Caco-2 (cell line): ENCODE measurements around the gene LMF1. TPM values are rescaled to one million over a fixed set of nuclear protein-coding genes. Genes with fewer than 3 reads are reported as not detected.
A peak's percentile ranks its signal among the peaks of the same experiment; 100 is the strongest.

Experiments used
- BruUV-seq: library from RNA; stranded (reverse); fragments of 400-500 nt; replicated peaks from 2 replicates; lab custom pipeline; 2021; lab: Mats Ljungman, UMichigan
- CTCF ChIA-PET: fragments of 300-600 bp; sonication (Branson Sonifier 250); formaldehyde crosslinking; loops from one replicate; lab custom pipeline; 2022; ENCODE audit warnings: antibody characterized with exemption; lab: Charles Lee
- POLR2A ChIA-PET: fragments of 300-600 bp; sonication (Branson Sonifier 250); formaldehyde crosslinking; loops from one replicate; lab custom pipeline; 2022; ENCODE audit warnings: antibody characterized with exemption; lab: Charles Lee
- DNase-seq, 2 experiments: peaks; one replicate each; pipeline versions ENCODE4 v3.0.0 to v3.0.0-alpha.2; 2020 to 2022
- H3K27me3 ChIP-seq: replicated peaks from 2 replicates; pipeline ENCODE4 v1.6.0; 2011; ENCODE audit warnings: low read length; ENCODE audit not compliant: control insufficient read depth, insufficient read depth
- H3K36me3 ChIP-seq: 2 replicates; pipeline ENCODE4 v1.5.1; 2011; ENCODE audit warnings: low read length; ENCODE audit not compliant: control insufficient read depth, insufficient read depth
- H3K4me1 ChIP-seq: fragments of 250-450 bp; sonication (Bioruptor Pico); 2 replicates; pipeline ENCODE4 v1.5.1; 2020; ENCODE audit warnings: mild to moderate bottlenecking
- H3K4me3 ChIP-seq: 2 replicates; pipeline ENCODE4 v1.5.1; 2011; ENCODE audit warnings: low read depth, mild to moderate bottlenecking, control low read depth, low read length
- H3K9me3 ChIP-seq: fragments of 250-450 bp; sonication (Bioruptor Pico); 2 replicates; pipeline ENCODE4 v1.5.1; 2020; ENCODE audit warnings: mild to moderate bottlenecking, moderate library complexity
- H3K27ac Mint-ChIP-seq: one replicate; pipeline ENCODE4 v1.8.0; 2022; ENCODE audit warnings: mixed read lengths; ENCODE audit not compliant: unreplicated experiment
- H3K27me3 Mint-ChIP-seq: one replicate; pipeline ENCODE4 v1.8.0; 2022; ENCODE audit warnings: mixed read lengths; ENCODE audit not compliant: insufficient read depth, unreplicated experiment
- H3K36me3 Mint-ChIP-seq: one replicate; pipeline ENCODE4 v1.8.0; 2022; ENCODE audit warnings: mild to moderate bottlenecking, mixed read lengths; ENCODE audit not compliant: insufficient read depth, unreplicated experiment
- H3K4me1 Mint-ChIP-seq: one replicate; pipeline ENCODE4 v1.8.0; 2022; ENCODE audit warnings: low read depth, mixed read lengths; ENCODE audit not compliant: unreplicated experiment
- H3K4me3 Mint-ChIP-seq: one replicate; pipeline ENCODE4 v1.8.0; 2022; ENCODE audit warnings: mild to moderate bottlenecking, moderate library complexity, mixed read lengths; ENCODE audit not compliant: unreplicated experiment
- H3K9me3 Mint-ChIP-seq: one replicate; pipeline ENCODE4 v1.8.0; 2022; ENCODE audit warnings: mixed read lengths; ENCODE audit not compliant: unreplicated experiment
- CTCF ChIP-seq, 2 experiments: fragments of 200-600 bp in 1 of 2; IDR thresholded peaks; 1 replicate in 1 of 2; 2 replicates in 1 of 2; pipeline versions ENCODE4 v1.5.1 to v1.8.0; 2011 to 2022; ENCODE audit warnings: antibody characterized with exemption in 1 of 2, control low read depth in 1 of 2, inconsistent platforms in 1 of 2, low read depth in 1 of 2, low read length in 1 of 2, mild to moderate bottlenecking in 1 of 2, moderate library complexity in 1 of 2; ENCODE audit not compliant: insufficient read depth in 1 of 2, severe bottlenecking in 1 of 2, unreplicated experiment in 1 of 2
- intact Hi-C: fragments of 100-400 bp; cut with micrococcal nuclease; formaldehyde crosslinking; loops from one replicate; pipeline ENCODE4 v1.10.0; 2022; ENCODE audit not compliant: unreplicated experiment
- total RNA-seq: library from RNA; stranded (reverse); gene quantifications from 2 replicates; pipeline ENCODE4 v1.2.3, GENCODE V29; 2022

The LMF1 gene
- total RNA-seq, 1 experiment from 2014 or later, result 12.3 TPM

GRCh38 chr16:984121-984694 is 13.4 kb upstream of the LMF1 start:
- no peak for DNase-seq
- Histone ChIP-seq H3K4me3 (no peak overlapping the region), H3K9me3 (no peaks in the 10 kb centered on the region), H3K36me3 (no peaks in the 10 kb centered on the region), H3K27me3 (no peaks in the 10 kb centered on the region), H3K4me1 (no peaks in the 10 kb centered on the region)
- H3K27me3 Mint-ChIP-seq, result no peaks in the 10 kb centered on the region
- no peak overlapping the region for H3K4me3 Mint-ChIP-seq
- H3K36me3 Mint-ChIP-seq, result no peaks in the 10 kb centered on the region
- CTCF ChIA-PET, result no interaction called here
- H3K4me1 Mint-ChIP-seq, result no peaks in the 10 kb centered on the region
- no TSS peak for BruUV-seq
- H3K27ac Mint-ChIP-seq, result no peak overlapping the region
- TF ChIP-seq CTCF (IDR thresholded peaks at IDR 0.05; ENCODE audit: insufficient read depth in 1 of 2, low read depth in 1 of 2, low read length in 1 of 2, severe bottlenecking in 1 of 2, unreplicated experiment in 1 of 2), result no peak
- H3K9me3 Mint-ChIP-seq, result no peaks in the 10 kb centered on the region
- POLR2A ChIA-PET, result no interaction called here
- intact Hi-C loops, result no loop called here

GRCh38 chr16:983044-984030 is 12.6 kb upstream of the LMF1 start:
- intact Hi-C loops, result no loop called here
- no peak for TF ChIP-seq CTCF (IDR thresholded peaks at IDR 0.05; ENCODE audit: insufficient read depth in 1 of 2, low read depth in 1 of 2, low read length in 1 of 2, severe bottlenecking in 1 of 2, unreplicated experiment in 1 of 2)
- Mint-ChIP-seq H3K27me3 (no peaks in the 10 kb centered on the region), H3K9me3 (no peaks in the 10 kb centered on the region), H3K4me3 (peak overlapping the region; percentile 45), H3K27ac (no peak overlapping the region), H3K4me1 (peaks cover 1% of the 10 kb centered on the region), H3K36me3 (no peaks in the 10 kb centered on the region)
- CTCF ChIA-PET, result no interaction called here
- no peak for DNase-seq
- BruUV-seq, result no TSS peak
- Histone ChIP-seq H3K9me3 (no peaks in the 10 kb centered on the region), H3K36me3 (no peaks in the 10 kb centered on the region), H3K4me1 (no peaks in the 10 kb centered on the region), H3K4me3 (no peak overlapping the region), H3K27me3 (no peaks in the 10 kb centered on the region)
- POLR2A ChIA-PET, result no interaction called here

GRCh38 chr16:982145-983043 is 11.6 kb upstream of the LMF1 start:
- Mint-ChIP-seq H3K27me3 (no peaks in the 10 kb centered on the region), H3K27ac (no peak overlapping the region), H3K36me3 (no peaks in the 10 kb centered on the region), H3K4me1 (peaks cover 8% of the 10 kb centered on the region), H3K4me3 (peak overlapping the region; percentile 45), H3K9me3 (no peaks in the 10 kb centered on the region)
- ChIA-PET CTCF (no interaction called here), POLR2A (no interaction called here)
- intact Hi-C loops, result no loop called here
- H3K4me1 ChIP-seq, result no peaks in the 10 kb centered on the region
- H3K9me3 ChIP-seq, result no peaks in the 10 kb centered on the region
- BruUV-seq, result no TSS peak
- H3K36me3 ChIP-seq, result no peaks in the 10 kb centered on the region
- no peak for DNase-seq
- H3K4me3 ChIP-seq, result peak overlapping the region; percentile 41
- no peaks in the 10 kb centered on the region for H3K27me3 ChIP-seq
- no peak for TF ChIP-seq CTCF (IDR thresholded peaks at IDR 0.05; ENCODE audit: insufficient read depth in 1 of 2, low read depth in 1 of 2, low read length in 1 of 2, severe bottlenecking in 1 of 2, unreplicated experiment in 1 of 2)
